HepG2 (cell line): ENCODE data around the gene RPL36AL. TPM values are rescaled to one million over a fixed set of nuclear protein-coding genes. Genes with fewer than 3 reads are reported as not detected.

Experiments used
- AHDC1 ChIP-seq: sonication (generic); formaldehyde crosslinking; IDR thresholded peaks from 2 replicates; pipeline ENCODE4 v1.5.1; 2020; ENCODE audit warnings: mild to moderate bottlenecking, missing genetic modification reagents, borderline replicate concordance
- ARNT ChIP-seq: fragments of 450-650 bp; IDR thresholded peaks from 2 replicates; pipeline ENCODE4 v1.6.1; 2017
- CHD4 ChIP-seq: fragments of 200-600 bp; sonication (generic); IDR thresholded peaks from 2 replicates; pipeline ENCODE4 v1.7.0; 2017; ENCODE audit warnings: mild to moderate bottlenecking, low read length, borderline replicate concordance
- FLYWCH1 ChIP-seq: sonication (generic); formaldehyde crosslinking; IDR thresholded peaks from 2 replicates; pipeline ENCODE4 v1.8.1; 2023; ENCODE audit warnings: mild to moderate bottlenecking, missing genetic modification reagents
- JUND ChIP-seq: sonication (generic); formaldehyde crosslinking; IDR thresholded peaks from 2 replicates; pipeline ENCODE4 v1.8.0; 2022; ENCODE audit warnings: mild to moderate bottlenecking, missing genetic modification reagents
- KDM6A ChIP-seq: IDR thresholded peaks from 2 replicates; pipeline ENCODE4 v1.6.1; 2016; ENCODE audit warnings: low read depth
- KLF11 ChIP-seq: IDR thresholded peaks from 2 replicates; pipeline ENCODE4 v1.6.1; 2016; ENCODE audit warnings: missing compliant biosample characterization
- MLX ChIP-seq: IDR thresholded peaks from 2 replicates; pipeline ENCODE4 v1.6.1; 2016
- MYNN ChIP-seq: sonication (generic); formaldehyde crosslinking; IDR thresholded peaks from 2 replicates; pipeline ENCODE4 v1.4.0; 2020; ENCODE audit warnings: mild to moderate bottlenecking, low read depth, missing genetic modification reagents
- NFKBIZ ChIP-seq: IDR thresholded peaks from 2 replicates; pipeline ENCODE4 v1.6.1; 2018; ENCODE audit warnings: missing genetic modification reagents, missing compliant biosample characterization
- ZBTB34 ChIP-seq: sonication (generic); formaldehyde crosslinking; IDR thresholded peaks from 2 replicates; pipeline ENCODE4 v1.8.0; 2022; ENCODE audit warnings: mild to moderate bottlenecking, missing genetic modification reagents
- ZNF180 ChIP-seq: sonication (generic); formaldehyde crosslinking; IDR thresholded peaks from 2 replicates; pipeline ENCODE4 v1.4.0; 2020; ENCODE audit warnings: low read depth, missing genetic modification reagents, borderline replicate concordance
- ZNF275 ChIP-seq: sonication (generic); formaldehyde crosslinking; IDR thresholded peaks from 2 replicates; pipeline ENCODE4 v1.8.0; 2022; ENCODE audit warnings: missing genetic modification reagents, mild to moderate bottlenecking, inconsistent platforms, borderline replicate concordance
- ZNF317 ChIP-seq: sonication (generic); formaldehyde crosslinking; IDR thresholded peaks from 2 replicates; pipeline ENCODE4 v1.5.0; 2020; ENCODE audit warnings: mild to moderate bottlenecking, missing genetic modification reagents
- ZNF326 ChIP-seq: sonication (generic); formaldehyde crosslinking; IDR thresholded peaks from 2 replicates; pipeline ENCODE4 v1.4.0; 2020; ENCODE audit warnings: missing genetic modification reagents, borderline replicate concordance
- ZNF446 ChIP-seq: sonication (generic); formaldehyde crosslinking; IDR thresholded peaks from 2 replicates; pipeline ENCODE4 v1.5.0; 2020; ENCODE audit warnings: mild to moderate bottlenecking, missing genetic modification reagents
- ZNF616 ChIP-seq: sonication (generic); formaldehyde crosslinking; IDR thresholded peaks from 2 replicates; pipeline ENCODE4 v1.5.0; 2020; ENCODE audit warnings: low read depth, mild to moderate bottlenecking, missing genetic modification reagents
- ZNF720 ChIP-seq: sonication (generic); formaldehyde crosslinking; IDR thresholded peaks from 2 replicates; pipeline ENCODE4 v1.4.0; 2020; ENCODE audit warnings: missing genetic modification reagents
- ZNF891 ChIP-seq: sonication (generic); formaldehyde crosslinking; IDR thresholded peaks from 2 replicates; pipeline ENCODE4 v1.5.0; 2020; ENCODE audit warnings: mild to moderate bottlenecking, missing genetic modification reagents
- polyA plus RNA-seq, 8 experiments: library from polyadenylated mRNA; depleted of rRNA in 3 of 8; stranded (reverse) in 7 of 8; unstranded in 1 of 8; fragments of >200 nt; fragmentation: Illumina TruSeq in 4 of 8; extraction: Trizol in 4 of 8; gene quantifications; 2 replicates each; pipeline versions ENCODE4 v1.2.1 to v1.2.3, GENCODE V29; 2011 to 2016; ENCODE audit warnings: low read depth in 4 of 8, missing spikeins in 1 of 8, mixed read lengths in 1 of 8; ENCODE audit not compliant: insufficient read depth in 1 of 8
- total RNA-seq, 5 experiments: library from RNA; depleted of rRNA; stranded (reverse); fragments of >200 nt; fragmentation: Illumina TruSeq; extraction: Trizol; gene quantifications; 2 replicates each; pipeline ENCODE4 v1.2.3, GENCODE V29; 2016; ENCODE audit warnings: low read depth in 1 of 5

RPL36AL gene
- total and polyA plus RNA-seq, 2 of the 13 experiments (the other 11 are each of a cell fraction or from before 2014, with no cell fraction given), result 90.0 to 294 TPM

- 0 out of 2 replicates have a peak, but pooled peaks have one; percentile 7 for TF ChIP-seq AHDC1 (CRISPR knock-in tag)
- TF ChIP-seq ZNF891 (CRISPR knock-in tag), result peak; percentile 45; the same call in 1 of the 2 replicates
- no peak; the same call in 1 of the 2 replicates for TF ChIP-seq CHD4
- no peak for TF ChIP-seq ZNF326 (CRISPR knock-in tag)
- TF ChIP-seq FLYWCH1 (CRISPR knock-in tag), result no peak
- 0 out of 2 replicates have a peak, but pooled peaks have one; percentile 24 for TF ChIP-seq ZNF317
- TF ChIP-seq ZBTB34 (CRISPR knock-in tag), result peak; percentile 72; the same call in 1 of the 2 replicates
- peak; percentile 99 for TF ChIP-seq JUND (CRISPR knock-in tag)
- TF ChIP-seq ZNF446 (CRISPR knock-in tag), result no peak
- TF ChIP-seq ZNF616 (CRISPR knock-in tag), result no peak
- no peak for TF ChIP-seq ZNF720 (CRISPR knock-in tag)
- no peak for TF ChIP-seq KDM6A
- TF ChIP-seq MYNN, result no peak; the same call in 1 of the 2 replicates
- TF ChIP-seq ZNF275 (CRISPR knock-in tag), result peak; percentile 45; the same call in 1 of the 2 replicates
- TF ChIP-seq KLF11 (CRISPR knock-in tag), result peak; percentile 22; the same call in 1 of the 2 replicates
- peak; percentile 17; the same call in 1 of the 2 replicates for TF ChIP-seq MLX (CRISPR knock-in tag)
- no peak; the same call in 1 of the 2 replicates for TF ChIP-seq NFKBIZ (CRISPR knock-in tag)
- no peak for TF ChIP-seq ZNF180
- no peak for TF ChIP-seq ARNT
These were observed 34.4 kb downstream of the RPL36AL start, which contains the start of gene RPS29 (continued) for GRCh38 chr14:49585803-49586672.
